ENCODE measurements around the gene CPM. TPM values are rescaled to one million over a fixed set of nuclear protein-coding genes. Genes with fewer than 3 reads are reported as not detected.
"Not testable (repeated sequence)": the region's sequence is repeated elsewhere in the genome, so short reads cannot be mapped to it uniquely, and the experiment has no call there.

Gene CPM
- total RNA-seq, 1 experiment from 2014 or later, result 0.36 TPM

DNA sequence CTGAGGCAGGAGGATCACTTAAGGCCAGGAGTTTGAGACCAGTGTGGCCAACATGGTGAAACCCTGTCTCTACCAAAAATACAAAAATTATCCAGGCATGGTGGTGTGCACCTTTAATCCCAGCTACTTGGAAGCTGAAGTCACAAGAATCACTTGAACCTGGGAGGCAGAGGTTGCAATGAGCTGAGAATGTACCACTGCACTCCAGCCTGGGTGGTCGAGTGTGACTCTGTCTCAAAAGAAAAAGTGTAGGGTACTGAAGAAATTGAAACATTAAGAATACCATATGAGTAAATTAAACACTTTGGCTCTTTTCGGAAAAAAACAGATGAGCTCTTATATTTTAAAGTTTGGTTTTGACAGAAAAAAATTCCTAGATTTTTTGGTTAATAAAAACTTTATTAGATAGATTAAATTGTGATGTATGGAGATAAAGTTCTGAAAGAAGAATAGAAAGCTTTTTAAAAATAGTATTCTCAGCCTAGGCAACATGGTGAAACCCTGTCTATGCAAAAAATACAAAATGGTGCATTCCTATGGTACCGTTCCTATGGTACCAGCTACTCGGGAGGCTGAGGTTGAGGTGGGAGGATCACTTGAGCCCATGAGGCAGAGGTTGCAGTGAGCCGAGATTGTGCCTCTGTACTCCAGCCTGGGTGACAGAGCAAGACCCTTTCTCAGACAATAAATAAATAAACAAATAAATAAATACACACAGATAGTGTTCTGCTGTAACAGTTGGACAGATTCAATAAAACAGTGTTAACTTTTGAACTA, 104.9 kb downstream of the CPM start:
- DNase-seq (ENCODE audit: low read depth), result no peak

- no peak for DNase-seq (ENCODE audit: low read depth)
These were observed 107.3 kb downstream of the CPM start for GRCh38 chr12:68825569-68826217.

- DNase-seq (ENCODE audit: low read depth), result no peak
These were observed 108.2 kb downstream of the CPM start for GRCh38 chr12:68824597-68825250.

- no peak for DNase-seq (ENCODE audit: low read depth)
These were observed 108.8 kb downstream of the CPM start for GRCh38 chr12:68824131-68824530.

DNA sequence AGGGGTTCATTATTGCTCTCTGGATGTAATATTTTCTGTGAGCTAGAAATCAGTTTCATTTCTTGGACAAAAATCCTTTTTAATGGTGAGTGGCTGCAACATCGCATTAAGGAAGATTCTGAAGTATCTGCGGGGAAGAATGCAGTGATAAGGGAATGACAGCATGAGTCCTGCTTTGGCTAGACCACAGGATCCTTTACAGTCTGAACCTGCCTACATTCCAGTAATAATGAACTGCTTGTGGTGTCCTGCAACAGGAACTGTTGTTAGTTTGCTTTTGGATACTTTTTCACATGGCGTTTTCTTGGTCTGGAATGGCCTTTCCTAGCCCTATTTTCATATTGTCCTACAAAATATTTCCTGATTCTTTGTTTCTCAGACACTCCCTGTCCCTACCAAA, 109.3 kb downstream of the CPM start:
- no peak for DNase-seq (ENCODE audit: low read depth)

DNA sequence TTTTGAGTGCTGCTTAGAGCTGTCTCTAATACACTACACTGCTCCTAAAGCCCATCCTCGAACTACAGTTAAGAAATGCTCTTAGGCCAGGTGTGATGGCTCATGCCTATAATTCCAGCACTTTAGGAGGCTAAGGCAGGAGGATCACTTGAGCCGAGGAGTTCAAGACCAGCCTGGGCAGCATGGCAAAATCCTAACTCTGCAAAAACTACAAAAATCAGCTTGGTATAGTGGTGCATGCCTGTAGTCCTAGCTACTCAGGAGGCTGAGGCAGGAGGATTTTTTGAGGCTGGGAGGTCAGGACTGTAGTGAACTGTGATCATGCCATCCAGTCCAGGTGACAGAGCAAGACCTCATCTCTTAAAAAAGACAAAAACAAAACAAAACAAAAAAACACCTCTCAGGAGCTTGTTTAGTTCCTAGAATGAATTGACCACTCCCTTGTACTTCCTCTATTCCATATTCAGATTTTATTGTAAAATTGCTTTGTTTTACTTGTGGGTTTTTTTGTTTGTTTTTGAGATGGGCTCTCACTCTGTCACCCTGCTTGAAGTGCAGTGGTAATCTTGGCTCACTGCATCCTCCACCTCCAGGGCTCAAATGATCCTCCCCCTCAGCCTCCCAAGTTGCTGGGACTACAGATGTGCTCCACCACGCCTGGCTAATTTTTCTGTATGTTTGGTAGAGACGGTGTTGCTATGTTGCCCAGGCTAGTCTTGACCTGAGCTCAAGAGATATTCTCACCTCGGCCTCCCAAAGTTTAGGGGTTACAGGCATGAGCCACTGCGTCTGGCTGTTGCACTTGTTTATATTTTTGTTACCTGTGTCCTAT, 111.4 kb downstream of the CPM start:
- no peak for DNase-seq (ENCODE audit: low read depth)

GRCh38 chr12:68819481-68819880, 113.5 kb downstream of the CPM start:
- DNase-seq (ENCODE audit: low read depth), result not testable (repeated sequence)

GRCh38 chr12:68815928-68816800, 116.8 kb downstream of the CPM start:
- DNase-seq (ENCODE audit: low read depth), result no peak

GRCh38 chr12:68815232-68815927, 117.6 kb downstream of the CPM start:
- no peak for DNase-seq (ENCODE audit: low read depth)

GRCh38 chr12:68814490-68815231, 118.3 kb downstream of the CPM start:
- DNase-seq (ENCODE audit: low read depth), result no peak

DNA sequence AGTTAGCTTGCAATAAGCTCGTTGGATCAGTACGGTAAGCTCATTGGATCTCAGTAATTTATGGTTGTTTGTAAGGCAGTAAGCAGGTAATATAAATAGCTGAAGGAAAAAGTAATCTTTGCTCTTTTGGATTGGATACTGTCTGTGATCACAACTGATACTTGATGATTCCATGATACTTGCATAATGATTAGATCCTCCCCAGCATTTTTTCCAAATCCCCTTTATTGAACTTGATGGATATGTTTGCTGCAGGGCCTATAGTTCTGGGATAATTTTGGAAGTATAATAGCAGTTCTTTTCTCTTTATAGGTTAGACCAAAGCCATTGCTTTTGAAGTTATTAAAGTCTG, 119.8 kb downstream of the CPM start:
- DNase-seq (ENCODE audit: low read depth), result no peak

DNA sequence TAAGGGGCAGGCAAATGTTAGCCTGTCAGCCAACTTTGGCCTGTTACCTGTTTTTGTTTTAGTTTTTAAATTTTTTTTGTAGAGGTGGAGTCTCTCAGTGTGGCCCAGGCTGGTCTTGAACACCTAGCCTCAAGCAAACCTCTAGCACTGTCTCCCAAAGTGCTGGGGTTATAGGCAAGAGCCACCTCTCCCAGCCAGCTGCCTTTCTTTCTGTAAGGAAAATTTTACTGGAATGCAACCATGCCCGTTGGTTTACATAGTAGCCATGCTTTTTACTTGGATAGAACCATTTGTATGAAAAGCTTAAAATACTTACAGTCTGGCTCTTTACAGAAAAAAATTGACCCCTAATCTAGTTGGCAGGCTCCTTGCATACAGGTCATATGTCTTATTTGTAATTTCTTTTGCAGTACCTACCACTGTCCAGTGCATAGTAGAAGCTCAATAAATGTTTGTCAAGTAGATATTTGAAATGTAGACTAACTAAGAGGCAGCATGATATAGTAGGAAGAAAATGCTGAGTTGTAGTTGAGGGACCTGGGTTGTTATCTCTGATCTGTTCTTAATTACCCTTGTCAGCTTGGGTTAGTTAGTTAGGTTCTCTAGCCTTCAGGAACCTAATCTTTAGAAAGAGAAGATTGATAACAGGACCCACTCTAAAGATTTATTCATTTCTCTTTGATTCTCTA, 120.3 kb downstream of the CPM start:
- DNase-seq (ENCODE audit: low read depth), result no peak

DNA sequence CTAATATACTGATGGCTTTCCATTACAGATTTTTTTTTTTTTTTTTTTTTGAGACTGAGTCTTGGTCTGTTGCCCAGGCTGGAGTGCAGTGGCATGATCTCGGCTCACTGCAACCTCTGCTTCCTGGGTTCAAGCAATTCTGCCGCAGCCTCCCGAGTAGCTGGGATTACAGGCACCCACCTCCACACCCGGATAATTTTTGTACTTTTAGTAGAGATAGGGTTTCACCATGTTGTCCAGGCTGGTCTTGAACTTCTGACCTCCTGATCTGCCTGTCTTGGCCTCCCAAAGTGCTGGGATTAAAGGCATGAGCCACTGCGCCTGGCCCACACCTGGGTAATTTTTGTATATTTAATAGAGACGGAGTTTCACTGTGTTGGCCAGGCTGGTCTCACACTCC, 121.4 kb downstream of the CPM start:
- not testable (repeated sequence) for DNase-seq (ENCODE audit: low read depth)

GRCh38 chr12:68810027-68810389, 123.0 kb downstream of the CPM start:
- DNase-seq (ENCODE audit: low read depth), result not testable (repeated sequence)

- DNase-seq (ENCODE audit: low read depth), result no peak
These were observed 123.6 kb downstream of the CPM start for GRCh38 chr12:68809190-68810026.

- DNase-seq (ENCODE audit: low read depth), result peak; percentile 87
These were observed 124.4 kb downstream of the CPM start for GRCh38 chr12:68808388-68809189.

All from RPMI7951 (cell line).